ENCODE measurements around the gene SLIRP. TPM values are rescaled to one million over a fixed set of nuclear protein-coding genes. Genes with fewer than 3 reads are reported as not detected.
A peak's percentile ranks its signal among the peaks of the same experiment; 100 is the strongest.
"Not testable (repeated sequence)": the region's sequence is repeated elsewhere in the genome, so short reads cannot be mapped to it uniquely, and the experiment has no call there.

Gene SLIRP
- total RNA-seq: 148 and 158 TPM in 2 replicates
- long read RNA-seq, transcript SLIRP-209 (4 exons, 408 nt): major isoform, 37 of 42 reads
- long read RNA-seq, partial matches to known transcripts: 1 of 42 reads
- long read RNA-seq, other reads (novel, unspliced or antisense): 3 of 42 reads

DNA sequence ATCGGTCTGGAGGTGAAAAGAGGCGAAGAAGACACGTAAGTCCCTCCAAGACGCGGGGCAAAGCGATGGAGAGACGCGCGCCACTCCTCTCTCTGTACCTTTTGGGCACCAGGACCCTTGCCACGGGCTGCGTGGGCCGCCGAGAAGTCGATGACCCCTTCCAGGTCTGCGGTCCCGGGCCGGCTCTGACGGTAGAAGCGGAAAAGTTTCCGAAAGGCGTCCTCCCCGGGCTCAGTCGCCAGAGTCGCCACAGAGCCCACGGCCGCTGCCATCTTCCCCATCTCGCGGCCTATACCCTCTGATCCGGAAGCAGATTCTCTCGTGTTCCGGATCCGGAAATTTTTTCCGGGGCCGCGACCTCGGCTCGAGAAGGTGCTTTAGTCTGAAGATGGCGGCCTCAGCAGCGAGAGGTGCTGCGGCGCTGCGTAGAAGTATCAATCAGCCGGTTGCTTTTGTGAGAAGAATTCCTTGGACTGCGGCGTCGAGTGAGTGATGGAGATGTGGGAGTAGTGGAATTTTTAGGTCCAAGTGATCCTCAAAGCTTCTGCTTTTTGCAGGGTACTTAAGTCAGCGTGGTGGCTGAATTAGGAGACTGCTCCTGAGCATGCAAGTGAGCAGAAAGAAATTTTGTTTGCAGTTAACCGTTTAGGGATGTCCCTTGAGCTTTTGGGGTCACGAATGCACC lies at the start of gene SLIRP, which contains the start of gene ALKBH1:
TSS of gene SLIRP (plus strand) at position 380 of the 685 bp plus-strand sequence. CDS start at position 389, 9 bp downstream.
TSS of gene ALKBH1 (minus strand) at position 300 of the 685 bp plus-strand sequence. CDS start at position 281, 19 bp downstream.
- Mint-ChIP-seq H3K36me3 (ENCODE audit: insufficient read depth) (peaks cover 5% of the 10 kb centered on the region), H3K27ac (peak within 1 kb of the TSS; percentile 94), H3K4me1 (ENCODE audit: low read depth) (peaks cover 25% of the 10 kb centered on the region), H3K9me3 (ENCODE audit: low read depth) (no peaks in the 10 kb centered on the region), H3K27me3 (no peaks in the 10 kb centered on the region), H3K4me3 (ENCODE audit: low read depth) (peak within 1 kb of the TSS; percentile 88)
- DNase-seq (ENCODE audit: low spot score, unreplicated experiment): peak; percentile 60
- TF ChIP-seq CTCF (IDR thresholded peaks at IDR 0.05; ENCODE audit: unreplicated experiment): no peak

- H3K27me3 Mint-ChIP-seq: peaks cover 3% of the 10 kb centered on the region
- DNase-seq (ENCODE audit: low spot score, unreplicated experiment): no peak
- no peaks in the 10 kb centered on the region for H3K36me3 Mint-ChIP-seq (ENCODE audit: insufficient read depth)
- H3K27ac Mint-ChIP-seq: peak overlapping the region; percentile 24
- no peak for TF ChIP-seq CTCF (IDR thresholded peaks at IDR 0.05; ENCODE audit: unreplicated experiment)
- H3K9me3 Mint-ChIP-seq (ENCODE audit: low read depth): no peaks in the 10 kb centered on the region
- H3K4me1 Mint-ChIP-seq (ENCODE audit: low read depth): peaks cover 16% of the 10 kb centered on the region
- no peak overlapping the region for H3K4me3 Mint-ChIP-seq (ENCODE audit: low read depth)
Measured at GRCh38 chr14:77659831-77660230, 48.1 kb upstream of the SLIRP start.

DNA sequence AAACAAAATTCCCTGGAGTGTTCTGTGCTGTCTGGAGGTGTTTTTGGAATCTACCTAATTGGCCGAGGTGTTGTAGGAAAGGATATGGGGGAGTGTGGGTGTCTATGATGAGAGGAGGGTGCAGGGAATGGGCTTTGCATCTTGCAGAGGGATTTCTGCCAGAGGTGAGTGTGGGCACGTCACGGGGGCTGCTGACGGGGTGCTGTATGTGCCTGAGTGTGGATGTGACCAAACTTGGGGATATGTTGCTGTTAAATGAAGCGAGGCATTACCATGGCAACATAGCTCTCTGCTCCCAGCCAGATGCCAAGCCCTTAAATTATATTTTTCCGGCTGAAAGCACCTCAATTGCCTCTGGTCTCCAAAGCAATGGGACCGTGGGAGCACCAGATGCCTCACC lies 47.1 kb upstream of the SLIRP start:
- H3K27me3 Mint-ChIP-seq: no peaks in the 10 kb centered on the region
- H3K9me3 Mint-ChIP-seq (ENCODE audit: low read depth): no peaks in the 10 kb centered on the region
- H3K27ac Mint-ChIP-seq: peak overlapping the region; percentile 89
- TF ChIP-seq CTCF (IDR thresholded peaks at IDR 0.05; ENCODE audit: unreplicated experiment): no peak
- no peak for DNase-seq (ENCODE audit: low spot score, unreplicated experiment)
- no peak overlapping the region for H3K4me3 Mint-ChIP-seq (ENCODE audit: low read depth)
- peaks cover 13% of the 10 kb centered on the region for H3K4me1 Mint-ChIP-seq (ENCODE audit: low read depth)
- no peaks in the 10 kb centered on the region for H3K36me3 Mint-ChIP-seq (ENCODE audit: insufficient read depth)

DNA sequence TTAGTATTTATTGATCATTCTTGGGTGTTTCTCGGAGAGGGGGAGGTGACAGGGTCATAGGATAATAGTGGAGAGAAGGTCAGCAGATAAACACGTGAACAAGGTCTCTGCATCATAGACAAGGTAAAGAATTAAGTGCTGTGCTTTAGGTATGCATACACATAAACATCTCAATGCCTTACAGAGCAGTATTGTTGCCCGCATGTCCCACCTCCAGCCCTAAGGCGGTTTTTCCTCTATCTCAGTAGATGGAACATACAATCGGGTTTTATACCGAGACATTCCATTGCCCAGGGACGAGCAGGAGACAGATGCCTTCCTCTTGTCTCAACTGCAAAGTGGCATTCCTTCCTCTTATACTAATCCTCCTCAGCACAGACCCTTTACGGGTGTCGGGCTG lies 46.3 kb upstream of the SLIRP start:
- not testable (repeated sequence) for H3K9me3 Mint-ChIP-seq (ENCODE audit: low read depth); H3K36me3 Mint-ChIP-seq (ENCODE audit: insufficient read depth); H3K27ac Mint-ChIP-seq; DNase-seq (ENCODE audit: low spot score, unreplicated experiment); H3K27me3 Mint-ChIP-seq; H3K4me3 Mint-ChIP-seq (ENCODE audit: low read depth)
- peaks cover 13% of the 10 kb centered on the region for H3K4me1 Mint-ChIP-seq (ENCODE audit: low read depth)

GRCh38 chr14:77663293-77663692 lies 44.6 kb upstream of the SLIRP start:
- H3K9me3 Mint-ChIP-seq (ENCODE audit: low read depth): no peaks in the 10 kb centered on the region
- no peaks in the 10 kb centered on the region for H3K27me3 Mint-ChIP-seq
- TF ChIP-seq CTCF (IDR thresholded peaks at IDR 0.05; ENCODE audit: unreplicated experiment): no peak
- no peak overlapping the region for H3K4me3 Mint-ChIP-seq (ENCODE audit: low read depth)
- H3K36me3 Mint-ChIP-seq (ENCODE audit: insufficient read depth): peaks cover under 1% of the 10 kb centered on the region
- peaks cover 13% of the 10 kb centered on the region for H3K4me1 Mint-ChIP-seq (ENCODE audit: low read depth)
- DNase-seq (ENCODE audit: low spot score, unreplicated experiment): no peak
- H3K27ac Mint-ChIP-seq: no peak overlapping the region

- no peak for TF ChIP-seq CTCF (IDR thresholded peaks at IDR 0.05; ENCODE audit: unreplicated experiment)
- no peaks in the 10 kb centered on the region for H3K9me3 Mint-ChIP-seq (ENCODE audit: low read depth)
- H3K36me3 Mint-ChIP-seq (ENCODE audit: insufficient read depth): peaks cover 1% of the 10 kb centered on the region
- DNase-seq (ENCODE audit: low spot score, unreplicated experiment): no peak
- H3K4me1 Mint-ChIP-seq (ENCODE audit: low read depth): peaks cover under 1% of the 10 kb centered on the region
- H3K27me3 Mint-ChIP-seq: no peaks in the 10 kb centered on the region
- H3K27ac Mint-ChIP-seq: no peak overlapping the region
- H3K4me3 Mint-ChIP-seq (ENCODE audit: low read depth): no peak overlapping the region
Measured at GRCh38 chr14:77667331-77667730, 40.6 kb upstream of the SLIRP start.

All from progenitor cell of endocrine pancreas (in vitro differentiated cells).